Endodermal cell (in vitro differentiated cells): ENCODE results near the gene TTBK1. TPM values are rescaled to one million over a fixed set of nuclear protein-coding genes. Genes with fewer than 3 reads are reported as not detected.

ENCODE experiments used
- DNase-seq: peaks from one replicate; pipeline ENCODE4 v3.0.0-alpha.2; 2017
- H3K27ac ChIP-seq: 2 replicates; pipeline ENCODE4 v1.5.1; 2013; ENCODE audit warnings: mild to moderate bottlenecking, low read depth, low read length, moderate library complexity
- H3K27me3 ChIP-seq: 2 replicates; pipeline ENCODE4 v1.6.1; 2013; ENCODE audit warnings: mild to moderate bottlenecking, low read length, moderate library complexity; ENCODE audit not compliant: insufficient read depth, control insufficient read depth, poor library complexity, severe bottlenecking
- H3K36me3 ChIP-seq: 2 replicates; pipeline ENCODE4 v1.7.0; 2013; ENCODE audit warnings: mild to moderate bottlenecking, low read length, moderate library complexity; ENCODE audit not compliant: control insufficient read depth, insufficient read depth
- H3K4me1 ChIP-seq: one replicate; pipeline ENCODE4 v1.7.0; 2013; ENCODE audit warnings: low read length; ENCODE audit not compliant: control insufficient read depth, insufficient read depth
- H3K4me3 ChIP-seq: 2 replicates; pipeline ENCODE4 v1.5.1; 2013; ENCODE audit warnings: mild to moderate bottlenecking, low read length, moderate library complexity
- H3K9ac ChIP-seq: 2 replicates; pipeline ENCODE4 v1.6.1; 2013; ENCODE audit warnings: mild to moderate bottlenecking, low read length, moderate library complexity; ENCODE audit not compliant: poor library complexity, severe bottlenecking; ENCODE audit errors: extremely low read depth
- H3K9me3 ChIP-seq: 2 replicates; pipeline ENCODE4 v1.6.1; 2013; ENCODE audit warnings: mild to moderate bottlenecking, low read length, moderate library complexity; ENCODE audit not compliant: control insufficient read depth
- H3K27ac Mint-ChIP-seq: 2 replicates; pipeline ENCODE4 v1.8.0; 2020; ENCODE audit warnings: mixed read lengths
- H3K27me3 Mint-ChIP-seq: 2 replicates; pipeline ENCODE4 v1.8.0; 2021; ENCODE audit warnings: mild to moderate bottlenecking, mixed read lengths; ENCODE audit not compliant: insufficient read depth
- H3K36me3 Mint-ChIP-seq: 2 replicates; pipeline ENCODE4 v1.8.0; 2020; ENCODE audit warnings: low read depth, mixed read lengths
- H3K4me1 Mint-ChIP-seq: 2 replicates; pipeline ENCODE4 v1.8.0; 2020; ENCODE audit warnings: mixed read lengths
- H3K4me3 Mint-ChIP-seq: 2 replicates; pipeline ENCODE4 v1.8.0; 2020; ENCODE audit warnings: mild to moderate bottlenecking, moderate library complexity, mixed read lengths
- H3K9me3 Mint-ChIP-seq: 2 replicates; pipeline ENCODE4 v1.8.0; 2020; ENCODE audit warnings: mild to moderate bottlenecking, mixed read lengths
- CTCF ChIP-seq: fragments of 200-600 bp; sonication (generic); conservative IDR thresholded peaks from 2 replicates; pipeline ENCODE4 v1.5.0; 2021; ENCODE audit warnings: antibody characterized with exemption, mild to moderate bottlenecking
- WGBS, 2 experiments: methylation state at CpG; one replicate each; pipeline versions ENCODE4 v1.1.5 to v1.1.7; 2013; ENCODE audit warnings: missing lambda C conversion rate in 2 of 2, mixed read lengths in 1 of 2; ENCODE audit not compliant: insufficient coverage in 1 of 2, insufficient read length in 1 of 2; 5-methylcytosine and 5-hydroxymethylcytosine counted together
- total RNA-seq, 2 donors: library from RNA; stranded (reverse); fragmentation: NEBNext Ultra II Directional in 1 of 2; extraction: Animal tissue kit (Norgen Biotek cat#: 25700) in 1 of 2; gene quantifications; 2 replicates in 1 of 2; 3 replicates in 1 of 2; pipeline ENCODE4 v1.2.1, GENCODE V29; 2021

TTBK1 gene
- total RNA-seq, 2 donors from 2014 or later: 0.62 TPM

GRCh38 chr6:43284991-43285781 is 41.9 kb downstream of the TTBK1 start:
- DNase-seq: peak; percentile 71
- peak overlapping the region; percentile 46 for H3K4me3 Mint-ChIP-seq
- H3K27ac Mint-ChIP-seq: no peak overlapping the region

GRCh38 chr6:43285832-43286231 is 42.6 kb downstream of the TTBK1 start:
- Histone ChIP-seq H3K27me3 (no peaks in the 10 kb centered on the region), H3K27ac (no peak overlapping the region), H3K4me1 (no peaks in the 10 kb centered on the region), H3K36me3 (no peaks in the 10 kb centered on the region), H3K9me3 (no peaks in the 10 kb centered on the region), H3K9ac (no peak overlapping the region), H3K4me3 (no peak overlapping the region)
- peaks cover 20% of the 10 kb centered on the region for H3K27me3 Mint-ChIP-seq
- no peak for DNase-seq
- H3K27ac Mint-ChIP-seq: no peak overlapping the region
- peak overlapping the region; percentile 46 for H3K4me3 Mint-ChIP-seq
- peaks cover 17% of the 10 kb centered on the region for H3K4me1 Mint-ChIP-seq
- H3K9me3 Mint-ChIP-seq: no peaks in the 10 kb centered on the region
- no peak for TF ChIP-seq CTCF
- WGBS, 2 experiments: 95 to 100% methylated on average over 2 to 5 of the region's 5 CpGs
- H3K36me3 Mint-ChIP-seq: no peaks in the 10 kb centered on the region

More at GRCh38 chr6:43284991-43285781, 41.9 kb downstream of the TTBK1 start:
- no peak overlapping the region for H3K4me3 ChIP-seq
- H3K9ac ChIP-seq: no peak overlapping the region
- H3K27me3 ChIP-seq: no peaks in the 10 kb centered on the region
- Mint-ChIP-seq H3K4me1 (peaks cover 22% of the 10 kb centered on the region), H3K27me3 (peaks cover 21% of the 10 kb centered on the region), H3K9me3 (no peaks in the 10 kb centered on the region), H3K36me3 (no peaks in the 10 kb centered on the region)
- WGBS, 2 experiments: 86 to 94% methylated on average over 20 to 83 of the region's 83 CpGs
- H3K4me1 ChIP-seq: no peaks in the 10 kb centered on the region
- no peak overlapping the region for H3K27ac ChIP-seq
- TF ChIP-seq CTCF: no peak
- no peaks in the 10 kb centered on the region for H3K36me3 ChIP-seq
- no peaks in the 10 kb centered on the region for H3K9me3 ChIP-seq

GRCh38 chr6:43286456-43286979 is 43.2 kb downstream of the TTBK1 start:
- Histone ChIP-seq H3K36me3 (no peaks in the 10 kb centered on the region), H3K9ac (no peak overlapping the region), H3K9me3 (no peaks in the 10 kb centered on the region), H3K27me3 (no peaks in the 10 kb centered on the region), H3K27ac (no peak overlapping the region), H3K4me3 (no peak overlapping the region), H3K4me1 (no peaks in the 10 kb centered on the region)
- Mint-ChIP-seq H3K27ac (no peak overlapping the region), H3K36me3 (no peaks in the 10 kb centered on the region), H3K4me1 (peaks cover 17% of the 10 kb centered on the region), H3K27me3 (peaks cover 20% of the 10 kb centered on the region), H3K4me3 (no peak overlapping the region), H3K9me3 (no peaks in the 10 kb centered on the region)
- no peak for DNase-seq
- WGBS, 2 experiments: 94% methylated on average over 6 of the region's 6 CpGs; no CpG with 5 or more reads in 1 of the 2 experiments
- no peak for TF ChIP-seq CTCF
